Activated CD8-positive, alpha-beta memory T cell treated with anti-CD3 and anti-CD28 coated beads, Interleukin-2, amount 50 U/mL, for 1 hour (primary cell): Measurements from ENCODE around the gene MRPL39.
"Not testable (repeated sequence)": the region's sequence is repeated elsewhere in the genome, so short reads cannot be mapped to it uniquely, and the experiment has no call there.

Source experiments
- DNase-seq: peaks from one replicate; pipeline ENCODE4 v3.0.0-alpha.2; 2020; ENCODE audit errors: extremely low read depth

Gene MRPL39

DNA sequence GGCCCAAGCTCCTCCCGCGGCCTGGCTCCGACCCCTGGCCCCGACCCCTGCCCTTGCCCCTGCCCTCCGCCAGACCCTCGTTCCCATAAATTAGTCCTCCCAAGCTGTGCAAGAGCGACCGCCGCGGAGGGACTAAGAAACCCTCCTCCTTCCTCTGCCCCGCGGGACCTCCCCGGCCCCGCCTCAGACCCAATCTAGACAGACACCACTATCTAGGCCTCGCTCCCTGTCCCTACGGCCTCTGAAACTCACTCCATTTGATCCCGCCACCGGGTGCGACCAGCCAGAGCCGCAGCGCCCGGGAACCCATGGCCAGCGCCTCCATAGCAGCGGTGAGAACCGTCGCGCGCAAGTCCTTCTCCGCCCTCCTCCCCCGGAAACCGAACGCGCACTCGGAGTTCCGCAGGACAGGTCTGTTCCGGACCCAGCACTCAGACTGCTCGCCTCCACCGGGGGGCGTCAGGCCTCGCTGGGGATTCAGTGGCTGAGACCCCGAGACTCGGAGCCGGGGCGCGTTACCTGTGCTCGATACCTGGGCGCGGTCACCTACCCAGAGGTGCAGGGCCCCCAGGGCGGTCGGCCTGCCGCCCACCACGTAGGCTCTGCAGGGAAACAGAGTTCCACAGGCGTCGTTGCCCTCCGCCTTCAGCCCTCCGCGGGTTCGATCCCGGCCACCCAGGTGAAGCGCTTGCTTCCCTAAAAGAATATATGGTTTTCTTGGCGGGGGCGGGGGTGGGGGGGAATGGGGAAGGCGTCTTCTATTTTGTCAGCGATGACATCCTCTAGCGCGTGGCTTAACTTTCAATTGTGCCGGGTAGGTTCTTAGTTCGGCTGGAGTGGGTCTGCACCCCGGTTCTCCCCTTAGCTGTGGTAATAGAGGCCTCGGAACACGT is at the start of gene MRPL39:
Gene MRPL39 (minus strand): TSS at position 331 of the 893 bp plus-strand sequence. CDS start 6 bp downstream, at position 325.
- peak; percentile 74 for DNase-seq

DNA sequence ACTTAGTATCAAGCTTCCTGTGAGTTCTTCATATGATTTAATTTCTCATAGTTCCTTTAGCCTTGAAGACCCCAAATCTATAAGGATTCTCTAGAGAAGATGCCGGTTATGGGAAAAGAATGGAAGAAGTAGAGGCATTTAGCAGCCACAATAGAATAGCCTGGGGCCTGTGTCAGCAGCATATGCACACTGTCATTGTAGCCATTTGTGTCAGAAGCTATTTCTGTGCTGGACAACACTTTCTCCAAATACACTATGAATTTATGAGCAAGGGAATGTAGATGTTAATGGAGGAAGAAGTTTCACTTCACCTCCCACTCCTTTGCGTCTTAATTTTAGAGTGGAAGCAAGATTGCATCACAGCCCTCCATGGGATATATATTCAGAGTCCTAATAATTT is 49.1 kb upstream of the MRPL39 start:
- no peak for DNase-seq

DNA sequence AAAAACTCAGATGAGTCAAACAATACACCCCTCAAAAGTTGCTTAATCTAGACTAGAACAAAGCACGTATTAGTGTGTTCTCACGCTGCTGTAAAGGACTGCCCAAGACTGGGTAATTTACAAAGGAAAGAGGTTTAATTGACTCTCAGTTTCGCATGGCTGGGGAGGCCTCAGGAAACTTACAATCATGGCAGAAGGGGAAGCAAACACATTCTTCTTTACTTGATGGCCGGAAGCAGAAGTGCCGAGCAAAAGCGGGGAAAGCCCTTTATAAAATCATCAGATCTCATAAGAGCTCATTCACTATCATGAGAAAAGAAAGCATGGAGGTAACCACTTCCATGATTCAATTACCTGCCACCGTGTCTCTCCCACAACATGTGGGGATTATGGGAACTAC is 41.9 kb upstream of the MRPL39 start:
- no peak for DNase-seq

DNA sequence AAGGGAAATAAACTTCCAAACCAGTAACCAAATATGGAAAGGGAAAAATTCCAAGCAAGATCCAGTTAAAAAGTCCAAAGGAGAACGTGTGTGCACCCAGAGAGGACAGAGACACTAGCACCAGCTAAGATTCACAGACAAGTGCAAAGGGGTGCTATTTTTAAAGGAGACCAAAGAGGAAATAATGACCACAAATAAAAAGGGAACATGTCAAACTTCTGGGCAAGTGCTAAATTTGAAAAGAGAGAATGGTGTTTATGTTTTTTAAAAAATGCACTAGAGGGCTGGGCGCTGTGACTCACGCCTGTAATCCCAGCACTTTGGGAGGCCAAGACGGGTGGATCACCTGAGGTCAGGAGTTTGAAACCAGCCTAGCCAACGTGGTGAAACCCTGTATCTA is 40.4 kb upstream of the MRPL39 start:
- no peak for DNase-seq

DNA sequence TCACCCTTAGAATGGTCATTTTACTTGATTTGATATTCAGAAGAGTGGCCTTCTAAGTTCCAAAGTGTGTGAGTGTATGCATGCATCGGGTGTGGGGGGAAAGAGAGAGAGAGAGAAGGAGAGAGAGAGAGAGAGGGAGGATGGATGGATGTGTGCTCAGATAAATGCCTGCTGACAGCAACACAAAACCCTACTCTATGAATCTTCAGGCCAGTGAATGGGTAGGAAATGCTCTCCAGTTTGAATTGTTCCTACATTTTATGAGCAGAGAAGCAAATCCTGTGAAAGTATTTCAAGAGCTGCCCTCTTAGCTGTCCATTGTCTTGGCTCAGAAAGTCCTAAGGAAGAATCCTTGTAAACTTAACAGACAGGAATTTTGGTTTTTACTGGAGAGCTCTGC is 39.2 kb upstream of the MRPL39 start:
- DNase-seq: no peak

DNA sequence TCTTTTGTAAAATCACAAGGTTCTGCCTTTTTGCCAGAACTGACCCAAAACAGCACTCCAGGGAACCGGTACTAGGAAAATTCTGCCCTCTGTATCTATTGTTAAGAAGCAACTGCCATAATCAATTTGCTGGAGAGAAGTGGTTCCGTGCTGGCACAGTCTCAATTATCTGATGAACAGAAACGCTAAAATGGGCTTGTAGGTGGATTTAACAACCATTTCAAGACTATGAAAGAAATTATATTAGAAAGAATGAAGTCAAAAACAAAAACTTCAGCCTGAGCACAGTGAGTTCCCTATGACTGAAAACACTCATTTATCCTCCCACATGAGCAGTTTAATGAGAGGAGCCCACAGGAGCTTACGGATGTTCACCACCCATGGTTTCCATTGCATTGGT is 36.2 kb upstream of the MRPL39 start:
- no peak for DNase-seq

DNA sequence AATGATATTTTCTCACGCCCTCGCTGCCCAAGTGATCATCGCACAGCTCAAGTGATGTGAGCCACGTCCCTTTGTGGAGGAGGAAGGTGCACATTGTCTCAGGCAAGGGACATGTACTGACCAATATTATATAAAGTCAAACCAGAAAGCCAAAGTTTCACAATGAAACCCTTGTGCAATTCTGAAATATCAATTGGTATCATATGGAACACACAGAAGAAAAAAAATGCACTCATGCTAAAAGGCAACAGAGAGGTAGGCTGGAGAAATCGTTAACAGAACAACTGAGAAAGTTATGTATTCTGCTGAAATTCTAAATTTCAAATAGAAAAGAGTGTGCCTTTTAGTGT is 33.6 kb upstream of the MRPL39 start:
- no peak for DNase-seq

DNA sequence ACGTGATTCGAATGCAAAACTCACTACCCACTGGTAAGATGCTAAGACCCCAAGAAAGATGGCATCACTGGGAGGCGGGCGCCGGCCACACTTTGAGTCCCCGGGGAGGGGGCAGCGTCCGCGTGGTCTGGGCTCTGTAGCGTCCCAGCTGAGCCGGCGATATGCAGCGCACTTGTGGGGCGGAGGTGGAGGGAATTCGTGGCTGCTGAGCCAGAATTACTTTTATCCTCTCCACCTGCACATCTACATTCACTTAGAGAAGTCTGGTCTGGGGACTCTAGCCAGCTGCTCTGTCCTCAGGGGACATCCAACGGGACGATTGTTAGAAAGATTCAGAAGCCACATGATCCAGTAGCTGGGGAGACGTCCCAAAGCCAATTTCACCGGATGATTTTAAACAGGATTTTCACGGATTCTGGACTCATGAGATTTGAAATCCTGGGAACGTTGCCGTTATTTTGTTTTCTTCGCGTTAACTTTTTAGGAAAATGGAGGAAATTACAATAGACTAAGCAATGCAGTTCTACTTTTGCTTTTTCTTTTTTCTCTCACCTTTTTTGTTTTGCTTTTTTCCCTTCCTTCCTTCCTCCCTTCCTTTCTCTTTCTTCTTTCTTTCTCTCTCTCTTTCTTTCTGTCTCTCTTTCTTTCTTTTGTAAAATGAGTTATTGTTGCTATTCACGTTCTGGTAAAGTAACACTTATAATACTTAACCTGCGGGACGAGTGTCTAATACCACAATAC is 33.1 kb upstream of the MRPL39 start:
- no peak for DNase-seq

DNA sequence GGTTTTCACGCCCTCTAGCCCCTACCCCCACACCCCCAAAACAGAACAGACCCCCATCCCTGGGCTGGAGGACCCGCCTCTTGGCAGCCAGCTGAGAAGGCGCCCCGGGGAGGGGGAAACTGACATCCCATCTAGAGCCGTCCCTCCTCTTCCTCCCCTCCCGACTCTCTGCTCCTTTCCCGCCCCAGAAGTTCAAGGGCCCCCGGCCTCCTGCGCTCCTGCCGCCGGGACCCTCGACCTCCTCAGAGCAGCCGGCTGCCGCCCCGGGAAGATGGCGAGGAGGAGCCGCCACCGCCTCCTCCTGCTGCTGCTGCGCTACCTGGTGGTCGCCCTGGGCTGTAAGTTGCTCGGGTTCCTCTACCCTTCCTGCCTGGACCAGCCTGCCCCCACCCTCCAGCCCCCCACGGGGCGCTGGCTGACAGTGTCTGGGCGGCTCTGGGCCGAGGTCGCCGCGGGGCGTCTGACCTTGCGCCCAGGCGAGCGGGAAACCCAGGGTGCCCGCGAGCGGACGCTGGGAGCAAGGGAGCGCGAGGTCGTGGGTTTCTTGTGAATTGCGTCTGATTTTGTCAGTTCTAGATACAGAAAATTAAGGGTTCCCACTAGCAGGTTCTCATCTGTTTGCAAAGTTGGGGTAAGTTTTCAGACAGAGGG is 32.4 kb upstream of the MRPL39 start:
- peak; percentile 4 for DNase-seq

DNA sequence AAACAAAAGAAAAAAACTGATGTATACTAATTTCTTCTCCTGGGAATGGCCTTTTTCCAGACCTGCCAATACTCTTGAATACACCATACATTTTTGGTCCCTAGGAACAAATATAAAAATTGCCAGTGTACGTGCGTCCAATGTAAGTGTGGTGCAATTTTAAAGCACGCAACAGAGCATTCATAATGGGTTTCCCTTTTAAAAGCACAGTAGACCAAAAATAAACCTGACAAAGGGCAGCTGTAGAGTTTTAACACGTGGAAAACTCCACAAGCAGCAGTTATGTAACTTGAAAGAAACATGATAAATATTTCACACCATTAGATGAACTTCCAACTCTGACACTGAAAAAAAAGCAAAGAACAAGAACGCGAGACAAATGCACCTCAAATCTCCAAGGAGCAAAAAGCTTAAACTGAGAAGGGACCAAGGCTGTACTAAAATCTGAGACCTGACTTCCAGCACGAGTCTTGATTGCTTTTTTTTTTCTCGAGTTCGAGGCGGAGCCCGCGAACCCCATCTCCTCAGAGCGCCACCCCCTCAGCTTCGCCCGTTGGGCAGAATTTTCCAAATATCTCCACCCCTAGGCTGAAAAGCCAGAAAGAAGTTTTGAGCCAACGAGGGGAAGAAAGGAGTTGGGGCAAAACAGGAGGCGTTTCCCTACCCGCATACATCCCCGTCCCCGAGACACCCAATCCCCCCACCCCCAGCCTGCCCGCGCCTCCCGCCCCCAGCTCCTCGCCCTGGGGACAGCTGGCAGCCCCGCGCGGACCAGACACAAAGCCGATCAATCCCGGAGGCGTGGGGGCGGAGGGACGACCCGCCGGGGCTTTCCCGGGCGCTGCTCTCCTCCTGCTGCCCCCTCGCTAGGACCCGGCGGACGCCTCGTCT is 31.6 kb upstream of the MRPL39 start, which contains the start of gene JAM2:
Gene JAM2 (plus strand): TSS at position 599 of the 891 bp plus-strand sequence. CDS start 564 bp downstream, outside the sequence.
- DNase-seq: no peak

DNA sequence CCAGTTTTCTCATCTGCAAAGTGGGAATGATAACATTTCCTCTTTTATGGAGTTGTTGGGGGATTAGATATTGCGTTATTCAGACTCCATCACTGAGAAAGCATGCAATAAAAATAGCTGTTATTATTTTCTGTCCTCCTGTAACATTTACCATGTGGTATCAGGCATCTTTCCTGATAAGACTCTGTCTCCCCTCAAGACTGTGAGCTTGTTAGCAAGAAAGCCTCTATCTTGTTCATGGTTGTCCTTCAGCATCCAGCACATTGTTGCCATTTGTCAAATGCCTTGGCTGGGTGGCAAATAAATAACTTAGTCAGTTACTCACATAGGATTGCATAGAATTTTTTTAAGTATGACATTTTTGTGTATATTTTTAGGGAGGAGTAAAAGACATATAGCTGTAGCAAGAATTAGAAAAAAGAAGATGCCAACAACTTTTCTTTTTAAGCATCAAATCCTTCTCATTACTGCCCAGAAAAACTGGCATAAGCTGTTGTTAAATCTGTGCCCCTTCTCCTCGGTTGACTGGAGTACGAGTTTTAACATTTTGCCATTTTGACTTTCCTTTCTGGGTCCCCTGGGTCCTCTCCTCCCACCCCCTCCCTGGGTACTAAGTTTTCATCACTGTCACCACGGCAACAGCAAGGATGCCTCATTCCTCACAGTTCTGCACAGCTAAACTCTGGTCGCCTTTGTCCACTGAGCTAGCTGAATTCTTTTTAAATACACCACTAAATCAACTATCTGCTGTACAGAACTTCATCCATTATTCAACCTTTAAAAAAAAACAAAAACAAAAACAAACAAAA is 30.8 kb upstream of the MRPL39 start:
- DNase-seq: no peak

DNA sequence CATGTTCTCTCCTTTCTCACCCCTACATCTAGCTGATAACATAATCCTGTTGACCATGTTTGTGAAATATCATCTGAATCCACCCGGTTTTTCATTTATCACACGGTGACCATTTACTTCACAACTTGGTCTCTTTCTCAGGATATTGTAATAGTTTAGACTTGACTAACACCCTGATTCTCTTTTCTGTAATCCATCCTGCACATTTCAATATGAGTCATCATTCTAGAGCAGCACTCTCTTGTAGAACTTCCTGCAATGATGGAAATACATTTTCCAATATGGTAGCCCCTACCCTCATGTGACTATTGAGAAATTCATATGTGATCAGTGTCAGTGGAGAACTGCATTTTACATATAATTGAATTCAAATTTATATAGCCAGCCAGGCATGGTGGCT is 29.4 kb upstream of the MRPL39 start:
- DNase-seq: no peak

DNA sequence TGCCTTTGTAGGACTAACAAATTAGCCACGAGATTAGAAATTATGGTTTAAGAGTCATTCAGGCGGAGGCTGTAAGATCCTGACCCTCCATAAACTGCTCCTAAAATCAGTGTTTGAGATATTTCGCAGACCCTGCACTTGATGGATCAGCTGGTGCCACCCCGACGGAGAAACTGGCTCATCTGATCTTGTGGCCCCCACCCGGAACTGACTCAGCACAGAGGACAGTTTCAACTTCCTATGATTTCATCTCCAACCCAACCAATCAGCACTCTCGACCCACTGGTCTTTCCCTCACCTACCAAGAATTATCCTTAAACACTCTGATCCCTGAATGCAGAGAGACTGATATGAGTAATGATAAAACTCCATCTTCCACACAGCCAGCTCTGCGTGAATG is 28.0 kb upstream of the MRPL39 start:
- no peak for DNase-seq

DNA sequence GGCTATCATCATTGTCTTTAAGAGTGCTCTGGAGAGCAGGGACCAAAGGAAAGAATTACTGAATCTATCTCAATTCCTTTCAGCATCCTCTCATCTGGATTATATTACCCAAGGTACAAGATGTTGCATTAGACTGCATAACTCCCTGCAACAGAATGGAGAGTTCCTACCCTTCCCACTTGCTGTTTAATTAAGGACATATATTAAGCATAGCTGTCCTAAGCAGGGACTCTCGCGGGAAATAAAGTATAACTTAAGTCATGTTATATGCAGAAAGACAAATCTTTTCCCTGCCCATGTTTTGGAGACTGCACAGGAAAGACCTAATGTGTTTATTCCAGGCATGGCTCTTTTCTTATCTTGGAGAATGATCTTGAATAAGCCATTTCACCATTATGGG is 25.0 kb upstream of the MRPL39 start:
- no peak for DNase-seq

DNA sequence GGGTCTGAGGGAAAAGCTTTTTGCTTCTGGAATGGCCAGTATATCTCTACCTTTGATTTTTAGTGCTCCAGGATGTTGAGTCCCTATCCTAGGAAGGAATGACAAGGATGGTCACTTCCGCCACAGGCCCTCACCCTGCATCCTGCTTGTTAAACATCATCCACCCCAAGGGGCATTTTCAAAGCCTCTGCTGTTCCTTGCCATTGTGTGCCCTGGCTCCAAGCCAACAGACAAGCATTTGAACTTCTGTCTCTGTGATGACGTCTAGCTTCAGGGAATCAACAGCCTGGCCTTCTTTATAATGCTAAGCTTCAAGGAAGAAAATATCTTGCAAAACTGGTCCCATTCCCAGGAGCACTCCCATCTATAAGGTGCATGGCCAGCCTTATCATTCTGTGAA is 19.5 kb upstream of the MRPL39 start:
- DNase-seq: no peak

DNA sequence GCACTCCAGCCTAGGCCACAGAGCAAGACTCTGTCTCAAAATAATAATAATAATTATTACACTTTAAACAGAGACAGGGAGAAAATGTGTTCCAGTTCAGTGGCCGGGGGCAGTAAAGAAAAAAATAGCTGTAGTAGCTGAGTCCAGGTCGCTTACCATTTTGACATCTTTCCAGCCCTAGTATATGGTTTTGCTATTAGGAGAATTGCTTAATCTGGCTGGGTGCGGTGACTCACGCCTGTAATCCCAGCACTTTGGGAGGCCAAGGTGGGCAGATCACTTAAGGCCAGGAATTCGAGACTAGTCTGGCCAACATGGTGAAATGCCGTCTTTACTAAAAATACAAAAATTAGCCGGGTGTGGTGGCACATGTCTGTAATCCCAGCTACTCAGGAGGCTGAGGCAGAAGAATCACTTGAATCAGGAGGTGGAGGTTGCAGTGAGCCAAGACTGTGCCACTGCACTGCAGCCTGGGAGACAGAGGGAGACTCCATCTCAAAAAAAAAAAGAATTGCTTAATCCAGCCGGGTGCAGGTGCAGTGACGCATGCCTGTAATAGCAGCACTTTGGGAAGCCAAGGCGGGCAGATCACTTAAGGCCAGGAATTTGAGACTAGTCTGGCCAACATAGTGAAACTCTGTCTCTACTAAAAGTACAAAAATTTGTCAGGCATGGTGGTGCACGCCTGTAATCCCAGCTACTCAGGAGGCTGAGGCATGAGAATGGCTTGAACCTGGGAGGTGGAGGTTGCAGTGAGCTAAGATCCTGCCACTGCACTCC is 18.7 kb upstream of the MRPL39 start:
- DNase-seq: not testable (repeated sequence)

DNA sequence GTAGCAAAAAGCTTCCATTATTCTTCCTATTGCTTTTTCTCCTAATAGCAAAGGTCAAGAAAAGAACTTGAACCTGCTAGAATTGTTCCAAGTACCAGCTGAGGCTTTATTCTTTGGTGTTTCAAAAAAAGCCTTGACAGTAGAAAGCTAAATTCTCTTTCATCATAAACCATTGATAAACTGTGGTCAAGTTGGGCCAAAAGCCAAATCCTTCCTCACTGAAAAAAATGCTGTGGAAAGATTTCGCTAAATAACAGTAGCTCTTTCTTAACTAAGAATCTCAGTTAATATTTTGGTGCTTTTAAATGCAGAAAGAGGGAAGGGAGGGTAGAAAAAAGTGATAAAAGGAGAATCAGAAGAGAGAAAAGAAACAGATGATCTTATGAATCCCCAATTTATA is 17.8 kb upstream of the MRPL39 start:
- no peak for DNase-seq

DNA sequence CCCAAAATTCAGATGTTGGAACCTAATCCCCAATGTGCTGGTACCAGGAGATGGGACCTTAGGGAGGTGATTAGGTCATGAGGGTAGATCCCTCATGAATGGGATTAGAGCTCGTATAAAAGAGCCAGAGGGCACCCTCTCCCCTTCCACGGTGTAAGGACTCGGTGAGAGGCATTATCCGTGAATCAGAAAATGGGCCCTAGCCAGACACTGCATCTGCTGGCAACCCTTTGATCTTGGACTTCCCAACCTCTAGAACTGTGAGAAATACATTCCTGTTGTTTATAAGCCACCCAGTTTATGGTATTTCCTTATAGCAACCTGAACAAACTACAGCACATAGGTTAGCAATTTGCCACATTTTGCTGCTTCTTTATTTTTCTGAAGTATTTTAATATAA is 17.2 kb upstream of the MRPL39 start:
- no peak for DNase-seq

DNA sequence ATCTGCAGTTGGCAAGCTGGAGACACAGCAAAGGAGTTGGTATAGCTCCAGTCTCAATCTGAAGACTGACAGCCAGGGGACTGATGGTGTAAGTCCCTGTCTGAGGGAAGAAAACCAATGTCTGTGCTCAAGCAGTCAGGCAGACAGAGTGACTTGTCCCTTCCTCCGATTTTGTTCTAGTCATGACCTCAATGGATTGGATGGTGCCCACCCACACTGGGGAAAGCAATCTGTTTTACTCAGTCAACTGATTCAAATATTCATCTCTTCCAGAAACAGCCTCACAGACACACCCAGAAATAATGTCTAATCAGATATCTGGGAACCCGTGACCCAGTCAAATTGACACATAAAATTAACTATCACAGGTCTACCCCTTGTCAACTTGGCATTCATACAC is 11.9 kb upstream of the MRPL39 start:
- DNase-seq: no peak

DNA sequence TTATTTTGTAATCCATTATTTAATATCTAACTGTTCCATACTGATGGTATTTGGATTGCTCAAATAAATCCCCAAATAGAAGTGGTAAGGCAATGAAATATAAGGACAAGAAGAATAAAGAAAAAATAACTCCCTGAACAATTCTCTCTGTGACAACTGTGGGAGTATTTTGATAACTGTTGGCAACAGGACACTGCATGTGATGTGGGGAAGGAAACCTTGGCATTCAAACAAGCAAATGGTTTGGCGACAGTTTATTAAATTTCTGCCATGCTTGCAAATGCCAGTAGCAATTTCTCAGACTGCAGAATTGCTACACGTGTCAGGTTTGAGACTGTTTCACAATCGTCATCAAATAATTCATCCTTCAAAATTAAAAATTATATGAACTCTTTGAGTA is 8.6 kb upstream of the MRPL39 start:
- DNase-seq: no peak
